Gastrocnemius medialis (tissue), 4 donors: Measurements from ENCODE around the gene ZNRF1.

Experiments used
- POLR2A ChIP-seq, 2 donors: fragments of 450-650 bp; IDR thresholded peaks; one replicate each; pipeline ENCODE4 v1.6.1; 2017; ENCODE audit warnings: antibody characterized with exemption in 2 of 2, mild to moderate bottlenecking in 2 of 2, moderate library complexity in 2 of 2
- TF ChIP-seq, protein P1 (sequence below), 5 experiments: fragments of 450-650 bp in 3 of 5; fragments of 200-600 bp in 2 of 5; sonication (generic) in 2 of 5; IDR thresholded peaks in 4 of 5; conservative IDR thresholded peaks in 1 of 5; 1 replicate in 4 of 5; 2 replicates in 1 of 5; pipeline ENCODE4 v1.5.1; 2016 to 2019; ENCODE audit warnings: antibody characterized with exemption in 5 of 5, mild to moderate bottlenecking in 3 of 5, moderate library complexity in 3 of 5

DNA sequence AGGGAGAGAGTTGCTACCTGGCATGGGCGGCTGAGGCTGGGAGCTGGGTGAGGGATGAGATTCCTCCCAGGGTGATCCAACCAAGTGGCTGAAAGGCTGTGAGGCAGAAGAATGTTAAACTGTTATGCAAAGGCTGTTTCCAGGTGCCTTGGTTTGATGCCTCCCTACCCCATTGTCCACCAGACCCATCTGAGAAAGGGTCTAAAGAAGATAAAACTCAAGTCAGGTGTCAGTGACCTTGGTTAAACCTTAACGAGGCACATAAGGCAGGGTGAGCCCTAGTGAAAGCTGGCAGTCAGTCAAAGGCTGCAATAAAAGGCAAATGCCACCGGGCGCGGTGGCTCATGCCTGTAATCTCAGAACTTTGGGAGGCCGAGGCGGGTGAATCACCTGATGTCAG is 94.0 kb downstream of the ZNRF1 start:
- no peak for TF ChIP-seq POLR2A (IDR thresholded peaks at IDR 0.05)
- TF ChIP-seq, protein P1, sequence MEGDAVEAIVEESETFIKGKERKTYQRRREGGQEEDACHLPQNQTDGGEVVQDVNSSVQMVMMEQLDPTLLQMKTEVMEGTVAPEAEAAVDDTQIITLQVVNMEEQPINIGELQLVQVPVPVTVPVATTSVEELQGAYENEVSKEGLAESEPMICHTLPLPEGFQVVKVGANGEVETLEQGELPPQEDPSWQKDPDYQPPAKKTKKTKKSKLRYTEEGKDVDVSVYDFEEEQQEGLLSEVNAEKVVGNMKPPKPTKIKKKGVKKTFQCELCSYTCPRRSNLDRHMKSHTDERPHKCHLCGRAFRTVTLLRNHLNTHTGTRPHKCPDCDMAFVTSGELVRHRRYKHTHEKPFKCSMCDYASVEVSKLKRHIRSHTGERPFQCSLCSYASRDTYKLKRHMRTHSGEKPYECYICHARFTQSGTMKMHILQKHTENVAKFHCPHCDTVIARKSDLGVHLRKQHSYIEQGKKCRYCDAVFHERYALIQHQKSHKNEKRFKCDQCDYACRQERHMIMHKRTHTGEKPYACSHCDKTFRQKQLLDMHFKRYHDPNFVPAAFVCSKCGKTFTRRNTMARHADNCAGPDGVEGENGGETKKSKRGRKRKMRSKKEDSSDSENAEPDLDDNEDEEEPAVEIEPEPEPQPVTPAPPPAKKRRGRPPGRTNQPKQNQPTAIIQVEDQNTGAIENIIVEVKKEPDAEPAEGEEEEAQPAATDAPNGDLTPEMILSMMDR (IDR thresholded peaks at IDR 0.05 in 4 of 5, conservative IDR thresholded peaks at IDR 0.05 in 1 of 5): no peak
